VCaP (cell line): ENCODE measurements around the gene HRH1.

Experiments used
- H3K27ac ChIP-seq: fragments of 450-650 bp; 2 replicates; pipeline ENCODE4 v1.5.1; 2017
- TF ChIP-seq, protein P1 (sequence below): fragments of 450-650 bp; conservative IDR thresholded peaks from 2 replicates; pipeline ENCODE4 v1.5.1; 2017; ENCODE audit warnings: mild to moderate bottlenecking, moderate library complexity

HRH1 gene

DNA sequence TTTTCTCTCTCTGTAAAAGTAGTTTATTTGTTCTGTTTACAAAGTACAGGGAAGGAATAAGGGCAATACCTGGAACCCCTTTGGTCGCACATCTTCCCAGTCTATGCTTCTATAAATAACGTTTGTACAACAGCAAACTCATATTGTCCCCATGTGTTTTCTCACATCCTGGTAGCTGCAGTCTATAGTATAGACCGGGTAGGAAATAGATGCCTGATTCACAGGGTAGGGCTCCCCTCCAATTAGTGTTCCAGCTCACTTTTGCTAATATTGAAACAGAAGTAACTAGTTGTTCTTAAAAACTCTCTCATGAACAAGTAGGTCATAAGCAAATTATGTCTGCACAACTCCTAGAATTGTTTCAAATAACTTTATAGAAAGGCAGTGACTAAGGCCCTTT, 135.6 kb downstream of the HRH1 start:
- TF ChIP-seq, protein P1, sequence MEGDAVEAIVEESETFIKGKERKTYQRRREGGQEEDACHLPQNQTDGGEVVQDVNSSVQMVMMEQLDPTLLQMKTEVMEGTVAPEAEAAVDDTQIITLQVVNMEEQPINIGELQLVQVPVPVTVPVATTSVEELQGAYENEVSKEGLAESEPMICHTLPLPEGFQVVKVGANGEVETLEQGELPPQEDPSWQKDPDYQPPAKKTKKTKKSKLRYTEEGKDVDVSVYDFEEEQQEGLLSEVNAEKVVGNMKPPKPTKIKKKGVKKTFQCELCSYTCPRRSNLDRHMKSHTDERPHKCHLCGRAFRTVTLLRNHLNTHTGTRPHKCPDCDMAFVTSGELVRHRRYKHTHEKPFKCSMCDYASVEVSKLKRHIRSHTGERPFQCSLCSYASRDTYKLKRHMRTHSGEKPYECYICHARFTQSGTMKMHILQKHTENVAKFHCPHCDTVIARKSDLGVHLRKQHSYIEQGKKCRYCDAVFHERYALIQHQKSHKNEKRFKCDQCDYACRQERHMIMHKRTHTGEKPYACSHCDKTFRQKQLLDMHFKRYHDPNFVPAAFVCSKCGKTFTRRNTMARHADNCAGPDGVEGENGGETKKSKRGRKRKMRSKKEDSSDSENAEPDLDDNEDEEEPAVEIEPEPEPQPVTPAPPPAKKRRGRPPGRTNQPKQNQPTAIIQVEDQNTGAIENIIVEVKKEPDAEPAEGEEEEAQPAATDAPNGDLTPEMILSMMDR = no peak
- H3K27ac ChIP-seq = no peak overlapping the region

DNA sequence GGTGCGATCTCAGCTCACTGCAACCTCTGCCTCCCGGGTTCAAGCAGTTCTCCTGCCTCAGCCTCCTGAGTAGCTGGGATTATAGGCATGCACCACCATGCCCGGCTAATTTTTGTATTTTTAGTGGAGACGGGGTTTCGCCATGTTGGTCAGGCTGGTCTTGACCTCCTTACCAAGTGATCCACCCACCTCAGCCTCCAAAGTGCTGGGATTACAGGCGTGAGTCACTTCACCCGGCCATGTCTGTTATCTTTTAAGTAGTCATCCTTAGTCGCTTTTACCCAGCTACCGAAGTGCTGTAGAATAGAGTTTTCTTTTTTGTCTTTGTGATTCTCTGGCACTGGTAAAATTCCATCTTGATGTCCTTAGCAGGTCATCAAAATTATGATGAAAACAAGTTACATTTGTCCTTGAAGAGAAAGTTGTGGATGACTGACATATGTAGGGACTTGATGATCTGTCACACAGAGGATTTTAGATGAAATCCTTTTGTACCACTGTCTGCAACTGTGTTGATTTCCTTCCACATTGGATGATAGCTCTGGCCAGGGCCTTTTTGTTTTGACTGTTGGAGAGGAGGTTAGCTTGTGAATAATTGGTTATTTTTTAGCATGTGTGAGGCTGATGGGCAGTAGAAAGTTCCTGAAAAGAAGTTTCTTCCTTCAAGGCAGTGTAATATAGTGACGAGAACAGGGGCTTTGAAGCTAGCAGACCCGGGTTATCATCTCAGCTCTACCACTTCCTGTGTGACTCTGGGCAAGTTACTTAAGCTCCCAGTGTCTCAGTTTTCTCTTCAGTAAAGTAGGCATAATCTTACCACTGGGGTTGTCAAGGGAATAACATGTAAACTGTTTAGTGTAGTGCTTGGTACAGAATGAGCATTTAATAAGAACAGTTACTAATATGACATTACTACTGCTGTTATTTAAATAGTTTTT, 136.7 kb downstream of the HRH1 start:
- TF ChIP-seq, protein P1 = no peak
- H3K27ac ChIP-seq = no peak overlapping the region

DNA sequence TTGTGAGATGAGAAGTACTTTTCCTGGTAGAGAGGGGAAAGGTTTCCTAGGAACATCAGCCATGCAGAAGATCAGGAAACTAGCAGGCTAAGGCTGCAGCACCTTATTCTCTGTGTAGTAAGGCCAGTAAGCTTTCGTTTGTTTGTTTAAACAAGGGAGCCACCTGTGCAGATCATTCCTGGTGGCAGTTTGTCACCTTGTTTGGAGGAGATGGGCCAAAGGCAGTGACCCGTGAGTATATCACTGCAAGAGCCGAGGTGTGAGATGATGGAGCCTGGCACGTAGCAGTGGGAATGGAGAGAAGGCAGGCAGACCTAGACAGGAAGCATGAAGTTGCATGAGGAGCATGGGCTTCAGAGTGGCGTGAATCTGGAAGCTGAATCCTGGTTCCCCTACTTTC, 137.5 kb downstream of the HRH1 start:
- no peak overlapping the region for H3K27ac ChIP-seq
- TF ChIP-seq, protein P1 = no peak

DNA sequence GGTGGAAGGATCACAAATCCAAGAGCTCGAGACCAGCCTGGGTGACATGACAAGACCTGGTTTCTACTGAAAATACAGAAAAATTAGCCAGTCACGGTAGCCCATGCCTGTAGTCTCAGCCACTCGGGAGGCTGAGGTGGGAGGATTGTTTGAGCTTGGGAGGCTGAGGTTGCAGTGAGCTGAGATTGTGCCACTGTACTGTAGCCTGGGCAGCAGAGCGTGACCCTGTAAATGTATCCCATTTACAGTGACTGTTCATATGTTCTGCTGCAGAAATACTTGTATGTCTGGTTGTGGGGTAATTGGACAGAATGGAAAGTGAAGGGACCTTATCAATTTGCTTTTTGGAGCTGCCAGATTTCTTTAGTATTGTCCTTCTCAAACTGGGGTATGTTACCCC, 142.8 kb downstream of the HRH1 start:
- no peak overlapping the region for H3K27ac ChIP-seq

DNA sequence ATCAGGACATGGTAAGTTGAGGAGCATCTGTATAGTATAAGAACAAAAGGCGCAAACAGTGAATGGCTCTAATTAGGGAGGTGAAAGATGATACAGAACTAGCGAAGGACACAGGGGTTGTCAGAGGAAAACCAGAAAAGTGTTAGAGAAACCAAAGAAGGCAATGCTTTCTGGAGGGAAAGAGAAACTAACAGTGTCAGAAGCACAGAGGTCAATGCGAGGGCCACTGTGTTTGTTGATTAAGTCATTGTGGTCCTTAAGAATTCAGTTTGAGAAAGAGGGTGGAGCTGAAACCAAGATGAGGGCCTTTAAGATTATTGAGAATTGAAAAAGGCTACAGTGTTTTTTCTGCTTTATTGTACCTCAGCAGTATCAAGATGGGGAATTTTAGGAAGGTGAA, 146.7 kb downstream of the HRH1 start:
- TF ChIP-seq, protein P1 = no peak
- H3K27ac ChIP-seq = no peak overlapping the region

More for the DNA sequence above, 142.8 kb downstream of the HRH1 start:
- TF ChIP-seq, protein P1 = no peak

DNA sequence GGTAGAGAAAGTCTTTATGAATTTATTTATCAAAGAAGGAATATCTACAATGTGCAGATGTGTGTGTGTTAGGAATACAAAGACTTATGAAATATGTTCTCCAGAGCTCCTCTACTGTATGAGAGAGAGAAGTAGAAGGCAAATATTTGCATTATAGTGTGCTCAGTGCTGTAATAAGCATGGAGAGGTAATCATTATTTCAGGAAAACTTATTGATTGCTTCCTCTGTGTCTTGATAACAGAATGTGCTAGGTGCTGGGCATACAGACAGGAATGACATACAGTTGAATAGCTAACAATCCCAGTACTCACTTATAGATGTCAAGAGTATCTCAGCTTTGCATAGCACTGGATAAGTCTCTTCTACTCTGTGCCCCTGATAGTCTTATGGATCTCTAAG, 148.2 kb downstream of the HRH1 start:
- TF ChIP-seq, protein P1 = no peak
- H3K27ac ChIP-seq = no peak overlapping the region

DNA sequence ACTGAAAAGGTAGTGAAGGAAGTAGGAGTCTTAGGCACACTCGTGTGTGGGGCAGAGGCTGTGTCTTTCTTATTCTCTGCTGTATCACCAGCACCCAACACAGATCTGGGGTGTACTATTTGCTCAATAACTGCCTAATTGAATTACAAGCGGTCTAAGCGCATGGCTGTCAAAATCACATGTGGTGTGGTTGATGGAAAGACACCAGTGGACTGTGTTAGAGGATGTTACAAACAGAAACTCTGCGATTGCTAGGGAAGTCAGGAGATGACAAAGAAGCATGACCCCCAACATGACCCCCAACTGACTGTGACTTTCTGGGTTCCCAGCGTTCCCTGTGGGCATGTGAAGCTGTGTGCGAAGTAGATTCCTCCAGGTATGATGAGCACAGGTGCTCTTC, 149.9 kb downstream of the HRH1 start:
- H3K27ac ChIP-seq = no peak overlapping the region
- TF ChIP-seq, protein P1 = no peak
